NCI-H748 treated with DMSO at 0.1 percent for 48 hours (cell line): ENCODE results near the gene FRMD5.
"Not testable (repeated sequence)": the region's sequence is repeated elsewhere in the genome, so short reads cannot be mapped to it uniquely, and the experiment has no call there.

ENCODE experiments used
- DNase-seq: peaks from one replicate; lab custom pipeline; 2025; lab: John Stamatoyannopoulos, UW

The FRMD5 gene

GRCh38 chr15:44032820-44033219, 162.3 kb downstream of the FRMD5 start:
- not testable (repeated sequence) for DNase-seq

- DNase-seq: no peak
These were observed 165.0 kb downstream of the FRMD5 start for GRCh38 chr15:44029940-44030568.

- DNase-seq: no peak
These were observed 166.1 kb downstream of the FRMD5 start for GRCh38 chr15:44029003-44029402.

GRCh38 chr15:44028349-44028748, 166.7 kb downstream of the FRMD5 start:
- no peak for DNase-seq

- no peak for DNase-seq
These were observed 170.9 kb downstream of the FRMD5 start for GRCh38 chr15:44024155-44024554.

- DNase-seq: no peak
These were observed 171.9 kb downstream of the FRMD5 start for GRCh38 chr15:44023176-44023575.

GRCh38 chr15:44018151-44018550, 176.9 kb downstream of the FRMD5 start:
- no peak for DNase-seq

- no peak for DNase-seq
These were observed 179.3 kb downstream of the FRMD5 start for GRCh38 chr15:44015545-44016305.

GRCh38 chr15:44011238-44011854, 183.7 kb downstream of the FRMD5 start:
- DNase-seq: no peak

- no peak for DNase-seq
These were observed 185.0 kb downstream of the FRMD5 start for GRCh38 chr15:44010089-44010488.

- no peak for DNase-seq
These were observed 186.0 kb downstream of the FRMD5 start for GRCh38 chr15:44009038-44009437.

GRCh38 chr15:44000248-44000647, 194.8 kb downstream of the FRMD5 start:
- not testable (repeated sequence) for DNase-seq

GRCh38 chr15:43998607-43999006, 196.5 kb downstream of the FRMD5 start:
- DNase-seq: no peak

- no peak for DNase-seq
These were observed 203.9 kb downstream of the FRMD5 start for GRCh38 chr15:43991206-43991605.

GRCh38 chr15:43989938-43990337, 205.1 kb downstream of the FRMD5 start:
- DNase-seq: no peak

GRCh38 chr15:43988900-43989299, 206.2 kb downstream of the FRMD5 start:
- no peak for DNase-seq

- DNase-seq: no peak
These were observed 207.1 kb downstream of the FRMD5 start for GRCh38 chr15:43987924-43988323.

- DNase-seq: no peak
These were observed 208.9 kb downstream of the FRMD5 start for GRCh38 chr15:43985976-43986680.

- DNase-seq: no peak
These were observed 213.5 kb downstream of the FRMD5 start for GRCh38 chr15:43981576-43981975.

GRCh38 chr15:43977072-43977884, 217.8 kb downstream of the FRMD5 start:
- no peak for DNase-seq

GRCh38 chr15:43975770-43976169, 219.3 kb downstream of the FRMD5 start:
- DNase-seq: no peak

- DNase-seq: no peak
These were observed 219.7 kb downstream of the FRMD5 start for GRCh38 chr15:43975326-43975725.
